NB4 (cell line): ENCODE measurements around the gene LIPE.

Experiments
- DNase-seq: peaks from one replicate; pipeline ENCODE4 v3.0.0; 2010; ENCODE audit warnings: low read depth
- H3K4me3 ChIP-seq: one replicate; pipeline ENCODE4 v1.5.1; 2011; ENCODE audit warnings: mild to moderate bottlenecking, low read depth, low read length, moderate library complexity
- CTCF ChIP-seq: IDR thresholded peaks from one replicate; pipeline ENCODE4 v1.5.1; 2012; ENCODE audit warnings: low read depth, low read length
- MAX ChIP-seq: IDR thresholded peaks from 2 replicates; pipeline ENCODE4 v1.6.1; 2011; ENCODE audit warnings: low read depth, low read length
- MYC ChIP-seq: IDR thresholded peaks from 2 replicates; pipeline ENCODE4 v1.6.1; 2011; ENCODE audit warnings: low read depth, low read length
- POLR2A ChIP-seq: IDR thresholded peaks from 2 replicates; pipeline ENCODE4 v1.6.1; 2011; ENCODE audit warnings: mild to moderate bottlenecking; ENCODE audit not compliant: insufficient read length; ENCODE audit errors: extremely low read depth

The LIPE gene

GRCh38 chr19:42353341-42354015, 73.7 kb downstream of the LIPE start:
- no peak for DNase-seq
- no peak for TF ChIP-seq MAX
- TF ChIP-seq POLR2A: no peak
- TF ChIP-seq CTCF: no peak
- no peak for TF ChIP-seq MYC
- H3K4me3 ChIP-seq: no peak overlapping the region

GRCh38 chr19:42352301-42353259, 74.6 kb downstream of the LIPE start:
- H3K4me3 ChIP-seq: no peak overlapping the region
- TF ChIP-seq MAX: no peak
- no peak for TF ChIP-seq POLR2A
- TF ChIP-seq MYC: no peak
- TF ChIP-seq CTCF: no peak
- no peak for DNase-seq
